Stomach (tissue), 4 donors: ENCODE measurements around the gene APOM.

ENCODE experiments used
- POLR2A ChIP-seq, 4 donors: fragments of 450-650 bp; IDR thresholded peaks; one replicate each; pipeline ENCODE4 v1.6.1; 2016; ENCODE audit warnings: antibody characterized with exemption in 4 of 4, control low read depth in 2 of 4, mild to moderate bottlenecking in 1 of 4, moderate library complexity in 1 of 4
- TF ChIP-seq, protein P1 (sequence below), 7 experiments: fragments of 450-650 bp in 4 of 7; fragments of 200-600 bp in 3 of 7; sonication (generic) in 3 of 7; IDR thresholded peaks; one replicate each; pipeline ENCODE4 v1.5.1; 2016 to 2019; ENCODE audit warnings: antibody characterized with exemption in 7 of 7, control low read depth in 2 of 7, mild to moderate bottlenecking in 1 of 7

- no peak for TF ChIP-seq POLR2A (IDR thresholded peaks at IDR 0.05)
- TF ChIP-seq, protein P1, sequence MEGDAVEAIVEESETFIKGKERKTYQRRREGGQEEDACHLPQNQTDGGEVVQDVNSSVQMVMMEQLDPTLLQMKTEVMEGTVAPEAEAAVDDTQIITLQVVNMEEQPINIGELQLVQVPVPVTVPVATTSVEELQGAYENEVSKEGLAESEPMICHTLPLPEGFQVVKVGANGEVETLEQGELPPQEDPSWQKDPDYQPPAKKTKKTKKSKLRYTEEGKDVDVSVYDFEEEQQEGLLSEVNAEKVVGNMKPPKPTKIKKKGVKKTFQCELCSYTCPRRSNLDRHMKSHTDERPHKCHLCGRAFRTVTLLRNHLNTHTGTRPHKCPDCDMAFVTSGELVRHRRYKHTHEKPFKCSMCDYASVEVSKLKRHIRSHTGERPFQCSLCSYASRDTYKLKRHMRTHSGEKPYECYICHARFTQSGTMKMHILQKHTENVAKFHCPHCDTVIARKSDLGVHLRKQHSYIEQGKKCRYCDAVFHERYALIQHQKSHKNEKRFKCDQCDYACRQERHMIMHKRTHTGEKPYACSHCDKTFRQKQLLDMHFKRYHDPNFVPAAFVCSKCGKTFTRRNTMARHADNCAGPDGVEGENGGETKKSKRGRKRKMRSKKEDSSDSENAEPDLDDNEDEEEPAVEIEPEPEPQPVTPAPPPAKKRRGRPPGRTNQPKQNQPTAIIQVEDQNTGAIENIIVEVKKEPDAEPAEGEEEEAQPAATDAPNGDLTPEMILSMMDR (IDR thresholded peaks at IDR 0.05), result no peak
These were observed 30.8 kb downstream of the APOM start for GRCh38 chr6:31686483-31686882.
